Glutamatergic neuron (in vitro differentiated cells): Measurements from ENCODE around the gene PERP. TPM values are rescaled to one million over a fixed set of nuclear protein-coding genes. Genes with fewer than 3 reads are reported as not detected.
"Not testable (repeated sequence)": the region's sequence is repeated elsewhere in the genome, so short reads cannot be mapped to it uniquely, and the experiment has no call there.

Experiments
- DNase-seq: peaks from one replicate; pipeline ENCODE4 v3.0.0; 2022
- H3K27ac Mint-ChIP-seq: one replicate; pipeline ENCODE4 v1.8.0; 2020; ENCODE audit warnings: mild to moderate bottlenecking, mixed read lengths, inconsistent platforms; ENCODE audit not compliant: unreplicated experiment
- H3K27me3 Mint-ChIP-seq: one replicate; pipeline ENCODE4 v1.8.0; 2020; ENCODE audit warnings: mild to moderate bottlenecking, moderate library complexity, mixed read lengths, inconsistent platforms; ENCODE audit not compliant: unreplicated experiment
- H3K36me3 Mint-ChIP-seq: one replicate; pipeline ENCODE4 v1.8.0; 2020; ENCODE audit warnings: mild to moderate bottlenecking, mixed read lengths, inconsistent platforms; ENCODE audit not compliant: unreplicated experiment
- H3K4me1 Mint-ChIP-seq: one replicate; pipeline ENCODE4 v1.8.0; 2020; ENCODE audit warnings: mild to moderate bottlenecking, low read depth, mixed read lengths, inconsistent platforms; ENCODE audit not compliant: unreplicated experiment
- H3K4me3 Mint-ChIP-seq: one replicate; pipeline ENCODE4 v1.8.0; 2020; ENCODE audit warnings: mild to moderate bottlenecking, mixed read lengths, inconsistent platforms; ENCODE audit not compliant: unreplicated experiment
- H3K9me3 Mint-ChIP-seq: one replicate; pipeline ENCODE4 v1.8.0; 2020; ENCODE audit warnings: mild to moderate bottlenecking, moderate library complexity, mixed read lengths, inconsistent platforms; ENCODE audit not compliant: unreplicated experiment
- total RNA-seq: library from RNA; stranded (reverse); fragmentation: NEBNext Ultra II Directional; extraction: Animal tissue kit (Norgen Biotek cat#: 25700); gene quantifications from one replicate; pipeline ENCODE4 v1.2.1, GENCODE V29; 2021; ENCODE audit not compliant: unreplicated experiment
- TF ChIP-seq, protein P1 (sequence below): fragments of 200-600 bp; sonication (generic); IDR thresholded peaks from one replicate; pipeline ENCODE4 v1.5.0; 2021; ENCODE audit not compliant: partially characterized antibody, unreplicated experiment

The PERP gene
- total RNA-seq, 1 donor from 2014 or later: 10.7 TPM

- Mint-ChIP-seq H3K4me1 (no peaks in the 10 kb centered on the region), H3K36me3 (no peaks in the 10 kb centered on the region), H3K4me3 (no peak overlapping the region), H3K27me3 (peaks cover 2% of the 10 kb centered on the region), H3K9me3 (no peaks in the 10 kb centered on the region), H3K27ac (no peak overlapping the region)
- TF ChIP-seq, protein P1, sequence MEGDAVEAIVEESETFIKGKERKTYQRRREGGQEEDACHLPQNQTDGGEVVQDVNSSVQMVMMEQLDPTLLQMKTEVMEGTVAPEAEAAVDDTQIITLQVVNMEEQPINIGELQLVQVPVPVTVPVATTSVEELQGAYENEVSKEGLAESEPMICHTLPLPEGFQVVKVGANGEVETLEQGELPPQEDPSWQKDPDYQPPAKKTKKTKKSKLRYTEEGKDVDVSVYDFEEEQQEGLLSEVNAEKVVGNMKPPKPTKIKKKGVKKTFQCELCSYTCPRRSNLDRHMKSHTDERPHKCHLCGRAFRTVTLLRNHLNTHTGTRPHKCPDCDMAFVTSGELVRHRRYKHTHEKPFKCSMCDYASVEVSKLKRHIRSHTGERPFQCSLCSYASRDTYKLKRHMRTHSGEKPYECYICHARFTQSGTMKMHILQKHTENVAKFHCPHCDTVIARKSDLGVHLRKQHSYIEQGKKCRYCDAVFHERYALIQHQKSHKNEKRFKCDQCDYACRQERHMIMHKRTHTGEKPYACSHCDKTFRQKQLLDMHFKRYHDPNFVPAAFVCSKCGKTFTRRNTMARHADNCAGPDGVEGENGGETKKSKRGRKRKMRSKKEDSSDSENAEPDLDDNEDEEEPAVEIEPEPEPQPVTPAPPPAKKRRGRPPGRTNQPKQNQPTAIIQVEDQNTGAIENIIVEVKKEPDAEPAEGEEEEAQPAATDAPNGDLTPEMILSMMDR: no peak
- no peak for DNase-seq
These were observed 21.4 kb downstream of the PERP start for GRCh38 chr6:138085839-138086222.

- no peaks in the 10 kb centered on the region for H3K36me3 Mint-ChIP-seq
- no peak overlapping the region for H3K4me3 Mint-ChIP-seq
- H3K4me1 Mint-ChIP-seq: no peaks in the 10 kb centered on the region
- H3K27ac Mint-ChIP-seq: no peak overlapping the region
- TF ChIP-seq, protein P1: no peak
- peaks cover 2% of the 10 kb centered on the region for H3K27me3 Mint-ChIP-seq
- no peak for DNase-seq
- H3K9me3 Mint-ChIP-seq: no peaks in the 10 kb centered on the region
These were observed 22.0 kb downstream of the PERP start for GRCh38 chr6:138084904-138085838.

DNA sequence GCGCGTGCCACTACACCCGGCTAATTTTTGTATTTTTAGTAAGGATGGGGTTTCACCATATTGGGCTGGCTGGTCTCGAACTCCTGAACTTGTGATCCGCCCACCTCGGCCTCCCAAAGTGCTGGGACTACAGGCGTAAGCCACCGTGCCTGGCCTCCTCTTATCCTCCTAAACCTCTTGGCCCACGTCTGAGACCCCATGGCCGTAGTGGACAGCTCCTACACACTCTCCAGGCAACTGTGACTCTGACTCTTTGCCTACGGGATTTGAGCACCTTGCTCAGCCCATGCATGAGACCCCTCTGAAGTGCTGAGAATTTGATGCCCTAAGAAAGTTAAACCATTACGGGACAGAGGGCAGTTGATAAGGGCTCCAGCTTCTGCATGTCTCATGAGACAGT is 25.0 kb downstream of the PERP start:
- H3K9me3 Mint-ChIP-seq: peaks cover 1% of the 10 kb centered on the region
- H3K36me3 Mint-ChIP-seq: peaks cover 4% of the 10 kb centered on the region
- no peak for DNase-seq
- H3K4me1 Mint-ChIP-seq: no peaks in the 10 kb centered on the region
- H3K27me3 Mint-ChIP-seq: peaks cover 2% of the 10 kb centered on the region
- TF ChIP-seq, protein P1: no peak
- no peak overlapping the region for H3K27ac Mint-ChIP-seq
- no peak overlapping the region for H3K4me3 Mint-ChIP-seq

DNA sequence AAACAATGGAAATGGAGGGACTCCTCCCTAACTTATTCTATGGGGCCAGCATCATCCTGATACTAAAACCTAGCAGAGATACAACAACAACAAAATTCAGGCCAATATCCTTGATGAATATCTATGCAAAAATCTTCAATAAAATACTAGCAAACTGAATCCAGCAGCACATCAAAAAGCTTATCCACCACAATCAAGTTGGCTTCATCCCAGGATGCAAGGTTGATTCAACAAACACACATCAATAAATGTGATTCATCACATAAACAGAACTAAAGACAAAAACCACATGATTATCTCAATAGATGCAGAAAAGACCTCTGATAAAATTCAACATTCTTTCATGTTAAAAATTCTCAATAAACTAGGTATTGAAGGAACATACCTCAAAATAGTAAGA is 27.7 kb downstream of the PERP start:
- H3K27me3 Mint-ChIP-seq, DNase-seq, H3K36me3 Mint-ChIP-seq, H3K9me3 Mint-ChIP-seq, H3K27ac Mint-ChIP-seq, H3K4me3 Mint-ChIP-seq, H3K4me1 Mint-ChIP-seq: not testable (repeated sequence)

- Mint-ChIP-seq H3K9me3 (peaks cover 8% of the 10 kb centered on the region), H3K27ac (no peak overlapping the region), H3K4me3 (no peak overlapping the region), H3K4me1 (no peaks in the 10 kb centered on the region), H3K36me3 (peaks cover 12% of the 10 kb centered on the region), H3K27me3 (peaks cover 5% of the 10 kb centered on the region)
- DNase-seq: no peak
- TF ChIP-seq, protein P1: no peak
These were observed 28.7 kb downstream of the PERP start for GRCh38 chr6:138078491-138078890.
